ENCODE measurements around the gene OTUB2. TPM values are rescaled to one million over a fixed set of nuclear protein-coding genes. Genes with fewer than 3 reads are reported as not detected.

OTUB2 gene
- total RNA-seq, 1 donor from 2014 or later, result 1.9 TPM

DNA sequence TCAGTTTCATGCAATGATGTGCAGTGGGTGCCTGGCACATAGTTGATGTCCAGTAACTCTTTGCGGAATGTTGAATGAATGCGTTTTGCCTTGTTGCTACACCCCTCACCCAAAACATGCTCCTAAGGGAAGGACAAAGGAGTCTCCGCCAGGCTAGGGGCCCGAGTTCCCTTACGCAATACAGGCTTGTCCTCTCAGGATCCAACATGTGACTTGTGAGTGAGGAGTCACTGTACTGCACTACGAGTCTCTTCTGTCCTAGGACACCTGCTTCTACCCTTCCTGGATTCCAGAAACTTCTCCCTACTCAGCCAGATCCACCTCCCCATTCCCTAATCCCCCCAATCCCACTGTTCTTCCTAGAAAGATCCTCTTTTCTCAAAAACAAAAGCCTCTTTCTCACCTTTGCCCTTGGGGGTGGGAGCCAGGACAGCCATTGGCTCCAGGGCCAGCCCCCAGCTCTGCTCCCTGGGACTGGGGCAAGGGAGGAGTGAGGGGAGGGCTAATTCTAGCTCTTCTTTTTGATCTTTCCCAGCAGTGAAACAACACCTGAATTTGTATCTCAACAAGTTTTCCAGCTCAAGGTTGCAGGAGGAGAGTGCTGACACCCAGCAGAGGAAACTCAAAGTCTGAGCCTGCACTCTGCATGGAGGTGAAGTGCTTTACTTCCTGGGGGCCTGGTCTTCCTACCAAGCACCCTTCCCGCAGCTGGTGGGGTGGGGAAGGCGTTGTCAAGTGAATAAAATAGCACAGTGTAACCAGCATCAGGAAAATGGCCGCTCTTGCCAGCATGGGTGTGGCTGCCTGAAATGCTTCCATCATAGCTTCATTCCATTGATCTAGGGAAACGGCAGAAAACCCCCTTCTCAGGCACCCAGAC is 3.4 kb upstream of the OTUB2 start:
- TF ChIP-seq, protein P1, sequence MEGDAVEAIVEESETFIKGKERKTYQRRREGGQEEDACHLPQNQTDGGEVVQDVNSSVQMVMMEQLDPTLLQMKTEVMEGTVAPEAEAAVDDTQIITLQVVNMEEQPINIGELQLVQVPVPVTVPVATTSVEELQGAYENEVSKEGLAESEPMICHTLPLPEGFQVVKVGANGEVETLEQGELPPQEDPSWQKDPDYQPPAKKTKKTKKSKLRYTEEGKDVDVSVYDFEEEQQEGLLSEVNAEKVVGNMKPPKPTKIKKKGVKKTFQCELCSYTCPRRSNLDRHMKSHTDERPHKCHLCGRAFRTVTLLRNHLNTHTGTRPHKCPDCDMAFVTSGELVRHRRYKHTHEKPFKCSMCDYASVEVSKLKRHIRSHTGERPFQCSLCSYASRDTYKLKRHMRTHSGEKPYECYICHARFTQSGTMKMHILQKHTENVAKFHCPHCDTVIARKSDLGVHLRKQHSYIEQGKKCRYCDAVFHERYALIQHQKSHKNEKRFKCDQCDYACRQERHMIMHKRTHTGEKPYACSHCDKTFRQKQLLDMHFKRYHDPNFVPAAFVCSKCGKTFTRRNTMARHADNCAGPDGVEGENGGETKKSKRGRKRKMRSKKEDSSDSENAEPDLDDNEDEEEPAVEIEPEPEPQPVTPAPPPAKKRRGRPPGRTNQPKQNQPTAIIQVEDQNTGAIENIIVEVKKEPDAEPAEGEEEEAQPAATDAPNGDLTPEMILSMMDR (IDR thresholded peaks at IDR 0.05), result no peak
- Histone ChIP-seq H3K4me1 (peaks cover 12% of the 10 kb centered on the region), H3K27ac (no peak overlapping the region), H3K4me3 (no peak overlapping the region), H3K27me3 (ENCODE audit: low read depth) (no peaks in the 10 kb centered on the region), H3K36me3 (no peaks in the 10 kb centered on the region), H3K9me3 (no peaks in the 10 kb centered on the region)
- ATAC-seq (no peak), DNase-seq (no peak)
- intact Hi-C loops (cut with DNase I), result no loop called here

DNA sequence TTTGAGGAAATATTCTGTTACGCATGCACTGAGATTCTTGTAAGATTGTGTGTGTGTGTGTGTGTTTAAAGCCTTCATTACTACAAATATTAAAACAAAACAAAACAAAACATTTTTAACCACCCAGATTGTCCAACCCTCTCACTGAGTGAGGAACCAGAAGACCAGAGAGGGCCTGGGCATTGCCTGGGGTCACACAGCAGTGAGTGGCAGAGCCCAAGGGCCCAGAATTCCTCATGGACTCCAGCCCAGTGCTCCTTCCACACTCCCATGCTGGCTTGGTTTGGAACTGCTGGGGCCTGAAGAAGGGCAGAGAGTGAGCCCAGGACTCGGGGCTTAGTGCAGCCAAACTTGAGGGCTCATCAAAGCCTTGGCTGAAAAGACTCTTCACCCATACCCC is 1.6 kb upstream of the OTUB2 start:
- Histone ChIP-seq H3K27me3 (ENCODE audit: low read depth) (no peaks in the 10 kb centered on the region), H3K4me1 (peaks cover 12% of the 10 kb centered on the region), H3K27ac (no peak overlapping the region), H3K9me3 (no peaks in the 10 kb centered on the region), H3K36me3 (no peaks in the 10 kb centered on the region), H3K4me3 (no peak overlapping the region)
- TF ChIP-seq, protein P1 (IDR thresholded peaks at IDR 0.05), result no peak
- intact Hi-C loops (cut with DNase I), result no loop called here
- DNase-seq (no peak), ATAC-seq (no peak)

DNA sequence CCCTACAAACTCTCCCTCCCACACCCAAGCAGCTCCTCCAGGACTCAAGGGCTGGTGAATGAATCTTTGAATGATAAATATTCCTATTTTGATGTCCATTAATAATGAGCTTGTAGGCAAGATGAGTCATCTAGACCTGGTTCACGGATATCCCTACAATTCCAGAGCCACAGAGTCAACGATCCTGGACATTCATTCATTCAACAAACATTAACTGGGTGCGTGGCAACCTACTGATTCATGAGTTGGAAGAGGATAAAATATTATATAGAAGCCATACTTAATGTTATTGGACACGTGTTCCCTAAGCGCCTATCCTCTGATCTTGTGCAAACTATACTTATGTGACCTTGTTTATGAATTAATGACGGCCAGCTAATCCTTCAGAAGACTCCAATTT is 420 bp upstream of the OTUB2 start:
- ATAC-seq, result no peak
- H3K4me3 ChIP-seq, result peak overlapping the region; percentile 76

DNA sequence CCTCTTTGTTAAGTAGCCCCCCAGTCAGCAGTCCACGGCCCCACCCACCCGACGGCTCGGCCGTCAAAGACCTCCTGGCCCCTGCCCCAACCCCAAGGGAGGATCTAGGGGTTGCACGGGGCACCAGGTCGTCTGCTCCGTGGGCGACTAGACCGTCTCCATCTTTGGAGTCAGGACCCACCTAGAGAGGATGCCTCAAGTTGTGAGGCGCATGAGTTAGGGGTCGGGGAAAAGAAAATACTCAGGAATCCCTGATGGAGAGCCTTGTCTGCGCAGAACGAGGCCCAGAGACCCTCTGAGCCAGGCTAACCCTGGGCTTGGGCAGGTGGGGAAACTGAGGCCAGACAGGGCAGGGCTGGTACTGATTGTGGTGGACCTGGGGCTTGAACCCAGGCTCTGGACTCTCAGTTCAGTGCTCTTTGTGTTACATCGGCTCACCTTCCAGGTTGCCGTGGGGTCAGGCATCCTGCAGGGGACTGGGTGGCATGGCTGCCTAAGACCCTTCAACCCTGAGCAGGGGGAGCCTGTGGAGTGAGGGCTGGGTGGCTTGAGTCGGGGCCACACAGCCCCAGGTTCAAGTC is 839 bp downstream of the OTUB2 start:
- Histone ChIP-seq H3K4me3 (peak overlapping the region; percentile 76), H3K9me3 (no peaks in the 10 kb centered on the region), H3K27ac (no peak overlapping the region), H3K36me3 (no peaks in the 10 kb centered on the region), H3K4me1 (peaks cover 12% of the 10 kb centered on the region), H3K27me3 (ENCODE audit: low read depth) (no peaks in the 10 kb centered on the region)
- intact Hi-C loops (cut with DNase I), result no loop called here
- TF ChIP-seq, protein P1 (IDR thresholded peaks at IDR 0.05), result no peak
- DNase-seq, result no peak
- ATAC-seq, result peak in 1 of 2 donors; percentile 5

More for the DNA sequence above, 420 bp upstream of the OTUB2 start:
- TF ChIP-seq, protein P1 (IDR thresholded peaks at IDR 0.05), result no peak
- DNase-seq, result no peak
- intact Hi-C loops (cut with DNase I), result no loop called here
- H3K27me3 ChIP-seq (ENCODE audit: low read depth), result no peaks in the 10 kb centered on the region
- H3K27ac ChIP-seq, result no peak overlapping the region
- peaks cover 12% of the 10 kb centered on the region for H3K4me1 ChIP-seq
- no peaks in the 10 kb centered on the region for H3K9me3 ChIP-seq
- no peaks in the 10 kb centered on the region for H3K36me3 ChIP-seq

DNA sequence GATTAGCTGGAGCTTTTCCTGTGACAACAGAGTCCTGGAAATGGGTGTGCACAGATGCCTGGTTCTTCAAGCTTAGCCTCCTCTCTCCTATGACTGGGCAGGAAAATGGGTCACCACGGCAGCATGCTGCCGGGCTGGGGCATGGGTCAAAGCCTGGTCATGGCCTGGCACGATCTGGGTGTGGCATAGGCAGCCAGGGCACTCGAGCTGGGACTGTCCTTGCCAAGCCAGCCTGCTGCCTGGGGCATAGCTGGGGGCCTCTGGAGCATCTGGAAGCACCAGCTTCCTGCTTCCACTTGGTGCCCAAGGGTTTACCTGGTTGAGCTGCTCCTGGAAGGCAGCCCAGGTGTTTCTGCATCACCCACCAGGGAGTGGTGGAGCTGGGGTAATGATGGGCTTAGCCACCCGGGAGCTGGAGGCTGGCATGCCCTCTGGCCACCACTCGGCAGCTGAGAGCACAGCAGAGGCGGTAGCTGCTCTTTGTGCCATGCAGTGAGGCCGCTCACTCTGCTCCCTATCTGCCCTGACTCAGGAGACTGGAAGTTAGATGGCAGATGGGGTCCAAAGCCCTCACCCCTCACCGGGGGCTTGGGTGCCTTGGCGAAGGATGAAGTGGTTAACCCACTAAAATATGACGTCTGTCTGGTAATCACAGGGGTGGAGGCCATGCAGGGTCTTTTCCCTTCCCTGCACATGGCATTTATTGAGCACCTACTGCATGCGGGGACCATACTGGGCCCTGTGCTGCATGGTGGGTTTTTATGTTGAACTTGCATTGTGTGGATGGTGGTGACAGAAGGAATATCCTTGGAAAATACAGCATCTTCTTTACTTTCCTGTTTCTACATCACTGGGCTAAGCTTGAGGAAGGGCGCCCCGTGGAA is 1.7 kb downstream of the OTUB2 start:
- TF ChIP-seq, protein P1 (IDR thresholded peaks at IDR 0.05), result no peak
- intact Hi-C loops (cut with DNase I), result no loop called here
- no peak overlapping the region for H3K27ac ChIP-seq
- peaks cover 12% of the 10 kb centered on the region for H3K4me1 ChIP-seq
- no peaks in the 10 kb centered on the region for H3K36me3 ChIP-seq
- ATAC-seq (peak in 1 of 2 donors; percentile 5), DNase-seq (no peak)
- H3K4me3 ChIP-seq, result no peak overlapping the region
- H3K27me3 ChIP-seq (ENCODE audit: low read depth), result no peaks in the 10 kb centered on the region
- no peaks in the 10 kb centered on the region for H3K9me3 ChIP-seq

Data from lower lobe of right lung (tissue), 2 donors.